Measurements from ENCODE around the gene APLN. TPM values are rescaled to one million over a fixed set of nuclear protein-coding genes. Genes with fewer than 3 reads are reported as not detected.

APLN gene
- total RNA-seq, 1 donor from 2014 or later = 2.1 TPM

GRCh38 chrX:129618997-129619396 lies 35.8 kb downstream of the APLN start:
- Histone ChIP-seq H2AFZ (ENCODE audit: low read depth, low read length) (no peak overlapping the region), H3K79me2 (ENCODE audit: insufficient read depth, low read length) (no peaks in the 10 kb centered on the region), H3K9me3 (ENCODE audit: insufficient read depth, low read depth, low read length) (no peaks in the 10 kb centered on the region), H3K4me3 (ENCODE audit: insufficient read depth, low read depth, low read length) (no peak overlapping the region), H3K27me3 (ENCODE audit: insufficient read depth, low read length) (no peaks in the 10 kb centered on the region), H3K36me3 (ENCODE audit: insufficient read depth, low read length) (no peaks in the 10 kb centered on the region), H3K4me2 (ENCODE audit: low read length) (no peak overlapping the region), H3K9ac (ENCODE audit: low read length) (no peak overlapping the region), H3K27ac (ENCODE audit: low read depth, low read length) (no peak overlapping the region), H4K20me1 (ENCODE audit: insufficient read depth, low read length) (no peaks in the 10 kb centered on the region), H3K4me1 (ENCODE audit: insufficient read depth, low read length) (peaks cover 9% of the 10 kb centered on the region)
- no peak overlapping the region for H3K27ac Mint-ChIP-seq (ENCODE audit: unreplicated experiment)
- DNase-seq (ENCODE audit: low read depth) = no peak
- no peak overlapping the region for H3K4me3 Mint-ChIP-seq (ENCODE audit: unreplicated experiment)
- H3K4me1 Mint-ChIP-seq (ENCODE audit: low read depth, unreplicated experiment) = peaks cover 3% of the 10 kb centered on the region
- peaks cover 4% of the 10 kb centered on the region for H3K27me3 Mint-ChIP-seq (ENCODE audit: low read depth, unreplicated experiment)
- TF ChIP-seq EZH2 (IDR thresholded peaks at IDR 0.05; ENCODE audit: insufficient read depth, low read length) = no peak
- no peak for TF ChIP-seq CTCF (IDR thresholded peaks at IDR 0.05; ENCODE audit: insufficient read depth, low read depth, low read length)
- no peaks in the 10 kb centered on the region for H3K36me3 Mint-ChIP-seq (ENCODE audit: low read depth, unreplicated experiment)
- H3K9me3 Mint-ChIP-seq (ENCODE audit: unreplicated experiment) = peaks cover 3% of the 10 kb centered on the region
- FAIRE-seq = peak; percentile 9

- H3K27me3 ChIP-seq (ENCODE audit: insufficient read depth, low read length) = no peaks in the 10 kb centered on the region
- FAIRE-seq = no peak
- H3K4me3 Mint-ChIP-seq (ENCODE audit: unreplicated experiment) = no peak overlapping the region
Observed at GRCh38 chrX:129617420-129617819, 37.3 kb downstream of the APLN start.

More at GRCh38 chrX:129617420-129617819, 37.3 kb downstream of the APLN start:
- peaks cover 4% of the 10 kb centered on the region for H3K27me3 Mint-ChIP-seq (ENCODE audit: low read depth, unreplicated experiment)
- H3K9me3 Mint-ChIP-seq (ENCODE audit: unreplicated experiment) = no peaks in the 10 kb centered on the region
- no peak overlapping the region for H3K27ac Mint-ChIP-seq (ENCODE audit: unreplicated experiment)
- no peaks in the 10 kb centered on the region for H3K9me3 ChIP-seq (ENCODE audit: insufficient read depth, low read depth, low read length)
- no peak overlapping the region for H3K9ac ChIP-seq (ENCODE audit: low read length)
- H3K27ac ChIP-seq (ENCODE audit: low read depth, low read length) = no peak overlapping the region
- no peaks in the 10 kb centered on the region for H4K20me1 ChIP-seq (ENCODE audit: insufficient read depth, low read length)
- H3K36me3 ChIP-seq (ENCODE audit: insufficient read depth, low read length) = no peaks in the 10 kb centered on the region
- H3K36me3 Mint-ChIP-seq (ENCODE audit: low read depth, unreplicated experiment) = no peaks in the 10 kb centered on the region
- H2AFZ ChIP-seq (ENCODE audit: low read depth, low read length) = no peak overlapping the region
- no peak overlapping the region for H3K4me2 ChIP-seq (ENCODE audit: low read length)
- no peaks in the 10 kb centered on the region for H3K4me1 Mint-ChIP-seq (ENCODE audit: low read depth, unreplicated experiment)
- no peak for TF ChIP-seq EZH2 (IDR thresholded peaks at IDR 0.05; ENCODE audit: insufficient read depth, low read length)
- no peak for TF ChIP-seq CTCF (IDR thresholded peaks at IDR 0.05; ENCODE audit: insufficient read depth, low read depth, low read length)
- no peak for DNase-seq (ENCODE audit: low read depth)
- H3K4me1 ChIP-seq (ENCODE audit: insufficient read depth, low read length) = peaks cover under 1% of the 10 kb centered on the region
- H3K79me2 ChIP-seq (ENCODE audit: insufficient read depth, low read length) = no peaks in the 10 kb centered on the region
- no peak overlapping the region for H3K4me3 ChIP-seq (ENCODE audit: insufficient read depth, low read depth, low read length)
